Liver (tissue), 9 donors: ENCODE data around the gene SLC4A5. TPM values are rescaled to one million over a fixed set of nuclear protein-coding genes. Genes with fewer than 3 reads are reported as not detected.

Experiments
- DNase-seq: peaks from one replicate; pipeline ENCODE4 v3.0.0-alpha.2; 2017; ENCODE audit warnings: low spot score
- H3K27ac ChIP-seq, 2 donors: one replicate each; pipeline ENCODE4 v1.7.0; 2013; ENCODE audit warnings: inconsistent platforms in 2 of 2, low read length in 2 of 2, control low read depth in 1 of 2, low read depth in 1 of 2, mild to moderate bottlenecking in 1 of 2
- H3K27me3 ChIP-seq, 4 donors: one replicate each; pipeline versions ENCODE4 v1.6.1 to v1.7.0; 2013; ENCODE audit warnings: low read length in 3 of 4, inconsistent platforms in 1 of 4, mild to moderate bottlenecking in 1 of 4, moderate library complexity in 1 of 4; ENCODE audit not compliant: control insufficient read depth in 4 of 4, insufficient read depth in 4 of 4
- H3K36me3 ChIP-seq, 4 donors: one replicate each; pipeline versions ENCODE4 v1.6.1 to v1.7.0; 2013; ENCODE audit warnings: low read length in 3 of 4, mild to moderate bottlenecking in 3 of 4, low read depth in 1 of 4, moderate library complexity in 1 of 4; ENCODE audit not compliant: control insufficient read depth in 4 of 4, insufficient read depth in 3 of 4
- H3K4me1 ChIP-seq, 4 donors: one replicate each; pipeline versions ENCODE4 v1.6.1 to v1.7.0; 2013; ENCODE audit warnings: low read length in 3 of 4, mild to moderate bottlenecking in 3 of 4, moderate library complexity in 1 of 4; ENCODE audit not compliant: control insufficient read depth in 4 of 4, insufficient read depth in 4 of 4
- H3K4me3 ChIP-seq, 3 donors: one replicate each; pipeline versions ENCODE4 v1.6.1 to v1.7.0; 2013; ENCODE audit warnings: low read length in 3 of 3, control low read depth in 1 of 3, low read depth in 1 of 3, mild to moderate bottlenecking in 1 of 3
- H3K9ac ChIP-seq, 2 donors: one replicate each; pipeline ENCODE4 v1.7.0; 2013; ENCODE audit warnings: low read length in 2 of 2, mild to moderate bottlenecking in 2 of 2, moderate library complexity in 2 of 2, control low read depth in 1 of 2, low read depth in 1 of 2
- H3K9me3 ChIP-seq, 4 donors: one replicate each; pipeline versions ENCODE4 v1.6.1 to v1.7.0; 2013; ENCODE audit warnings: low read length in 3 of 4; ENCODE audit not compliant: control insufficient read depth in 4 of 4
- CTCF ChIP-seq: fragments of 150-350 bp; IDR thresholded peaks from 2 replicates; pipeline ENCODE4 v1.5.1; 2017; ENCODE audit warnings: improper control_type of control experiment, low read depth, low read length; ENCODE audit not compliant: missing input control
- EGR1 ChIP-seq, 2 donors: IDR thresholded peaks; 2 replicates each; pipeline ENCODE4 v1.6.1; 2016 to 2018; ENCODE audit warnings: antibody characterized with exemption in 2 of 2, low read depth in 2 of 2
- FOXA1 ChIP-seq: IDR thresholded peaks from 2 replicates; pipeline ENCODE4 v1.6.1; 2016; ENCODE audit warnings: antibody characterized with exemption
- FOXA2 ChIP-seq: IDR thresholded peaks from 2 replicates; pipeline ENCODE4 v1.6.1; 2016; ENCODE audit warnings: antibody characterized with exemption
- GABPA ChIP-seq, 2 donors: IDR thresholded peaks in 1 of 2; conservative IDR thresholded peaks in 1 of 2; 2 replicates each; pipeline ENCODE4 v1.6.1; 2016; ENCODE audit warnings: antibody characterized with exemption in 2 of 2, mild to moderate bottlenecking in 1 of 2, moderate library complexity in 1 of 2
- HNF4A ChIP-seq, 2 donors: conservative IDR thresholded peaks; 2 replicates each; pipeline ENCODE4 v1.6.1; 2016; ENCODE audit warnings: antibody characterized with exemption in 2 of 2, mild to moderate bottlenecking in 2 of 2
- HNF4G ChIP-seq: IDR thresholded peaks from 2 replicates; pipeline ENCODE4 v1.6.1; 2016; ENCODE audit warnings: antibody characterized with exemption
- JUND ChIP-seq, 2 donors: IDR thresholded peaks; 2 replicates each; pipeline ENCODE4 v1.6.1; 2016; ENCODE audit warnings: antibody characterized with exemption in 2 of 2
- NR2F2 ChIP-seq: IDR thresholded peaks from 2 replicates; pipeline ENCODE4 v1.6.1; 2016; ENCODE audit warnings: antibody characterized with exemption
- RAD21 ChIP-seq, 2 donors: IDR thresholded peaks; 2 replicates each; pipeline ENCODE4 v1.6.1; 2016; ENCODE audit warnings: antibody characterized with exemption in 2 of 2, mild to moderate bottlenecking in 2 of 2
- REST ChIP-seq: IDR thresholded peaks from 2 replicates; pipeline ENCODE4 v1.6.1; 2016; ENCODE audit warnings: antibody characterized with exemption, mild to moderate bottlenecking
- RXRA ChIP-seq, 2 donors: IDR thresholded peaks; 2 replicates each; pipeline ENCODE4 v1.6.1; 2017 to 2018; ENCODE audit warnings: antibody characterized with exemption in 2 of 2, mild to moderate bottlenecking in 1 of 2
- SP1 ChIP-seq: IDR thresholded peaks from 2 replicates; pipeline ENCODE4 v1.6.1; 2018; ENCODE audit warnings: antibody characterized with exemption, mild to moderate bottlenecking
- TAF1 ChIP-seq: conservative IDR thresholded peaks from 2 replicates; pipeline ENCODE4 v1.6.1; 2016; ENCODE audit warnings: antibody characterized with exemption, mild to moderate bottlenecking
- YY1 ChIP-seq: IDR thresholded peaks from 2 replicates; pipeline ENCODE4 v1.6.1; 2016; ENCODE audit warnings: antibody characterized with exemption, mild to moderate bottlenecking
- ZBTB33 ChIP-seq: IDR thresholded peaks from 2 replicates; pipeline ENCODE4 v1.6.1; 2016; ENCODE audit warnings: antibody characterized with exemption
- WGBS: extraction: QIAGEN DNeasy Blood & Tissue Kit; methylation state at CpG from one replicate; pipeline ENCODE4 v1.1.7; 2013; 5-methylcytosine and 5-hydroxymethylcytosine counted together
- polyA plus RNA-seq, 2 donors: library from polyadenylated mRNA; stranded (reverse) in 1 of 2; unstranded in 1 of 2; fragments of 200-250 nt in 1 of 2; fragments of >200 nt in 1 of 2; fragmentation: Nextera tagmentation in 1 of 2; extraction: Ambion mirVana in 1 of 2; gene quantifications; one replicate each; pipeline versions ENCODE4 v1.2.1 to v1.2.3, GENCODE V29; 2013 to 2015
- total RNA-seq, 2 donors: library from RNA; depleted of rRNA; stranded (reverse); fragments of >200 nt; gene quantifications; one replicate each; pipeline ENCODE4 v1.2.3, GENCODE V29; 2014
- TF ChIP-seq, protein P1 (sequence below): IDR thresholded peaks from 2 replicates; pipeline ENCODE4 v1.6.1; 2016; ENCODE audit warnings: antibody characterized with exemption
- TF ChIP-seq, protein P2 (sequence below): IDR thresholded peaks from 2 replicates; pipeline ENCODE4 v1.6.1; 2016; ENCODE audit warnings: antibody characterized with exemption
- donor health status: healthy.
- donor health status: healthy.
- donor health status: healthy.
- donor health status: healthy.
- donor health status: healthy.

The SLC4A5 gene
- total and polyA plus RNA-seq, 4 donors = 0.12 to 0.50 (median 0.29) TPM

DNA sequence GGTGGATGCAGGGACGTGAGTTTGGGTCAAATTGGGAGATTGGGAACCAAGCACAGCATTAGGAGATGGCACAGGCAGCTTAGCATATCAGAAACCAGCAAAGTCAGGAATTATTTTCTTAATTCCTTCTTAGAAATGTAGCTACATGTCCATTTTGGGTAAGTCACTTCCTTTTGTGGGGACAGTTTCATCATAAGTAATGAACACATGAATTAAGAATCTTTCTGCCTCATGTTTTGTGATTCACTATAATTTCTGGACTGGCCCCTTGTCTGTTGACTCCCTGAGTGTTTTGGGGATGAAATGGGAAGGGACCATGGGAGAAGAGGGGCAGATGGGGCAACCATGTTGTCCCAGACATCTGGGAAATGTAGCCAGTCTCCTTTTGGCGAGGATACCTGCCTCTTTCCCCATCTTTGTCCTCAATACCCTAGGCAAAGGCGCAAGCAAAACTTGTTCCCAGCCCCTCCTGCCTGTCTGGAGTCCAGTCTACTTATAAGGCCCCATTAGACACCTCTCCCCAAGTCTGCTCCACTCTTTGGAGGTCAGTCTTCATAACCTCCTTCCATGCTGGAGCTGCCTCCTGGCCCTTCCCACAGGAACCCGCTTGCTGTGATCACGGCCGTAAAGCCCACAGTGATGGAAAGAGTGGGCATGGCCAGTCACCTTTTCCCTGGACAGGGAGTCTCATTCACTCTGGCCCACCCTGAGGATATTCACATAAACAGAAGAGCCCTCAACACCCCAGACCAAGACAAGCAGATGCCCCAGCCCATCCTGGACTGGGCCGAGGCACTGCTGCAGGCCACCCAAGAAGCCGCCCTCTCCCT lies 119.1 kb downstream of the SLC4A5 start:
- no peak for TF ChIP-seq JUND (IDR thresholded peaks at IDR 0.05)
- TF ChIP-seq, protein P1, sequence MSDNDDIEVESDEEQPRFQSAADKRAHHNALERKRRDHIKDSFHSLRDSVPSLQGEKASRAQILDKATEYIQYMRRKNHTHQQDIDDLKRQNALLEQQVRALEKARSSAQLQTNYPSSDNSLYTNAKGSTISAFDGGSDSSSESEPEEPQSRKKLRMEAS = no peak
- TF ChIP-seq NR2F2 = no peak
- TF ChIP-seq FOXA2 = no peak
- TF ChIP-seq RAD21 (IDR thresholded peaks at IDR 0.05) = no peak
- no peak for TF ChIP-seq EGR1 (IDR thresholded peaks at IDR 0.05; ENCODE audit: low read depth in 2 of 2)
- no peak for TF ChIP-seq GABPA (IDR thresholded peaks at IDR 0.05 in 1 of 2, conservative IDR thresholded peaks at IDR 0.05 in 1 of 2)
- no peak for TF ChIP-seq YY1
- no peak for TF ChIP-seq REST
- no peak for TF ChIP-seq TAF1
- no peak for TF ChIP-seq HNF4A (conservative IDR thresholded peaks at IDR 0.05)
- no peak for TF ChIP-seq FOXA1
- TF ChIP-seq SP1 = no peak
- no peak for TF ChIP-seq HNF4G
- TF ChIP-seq CTCF = no peak
- TF ChIP-seq RXRA (IDR thresholded peaks at IDR 0.05) = no peak
- no peak for TF ChIP-seq ZBTB33
- TF ChIP-seq, protein P2, sequence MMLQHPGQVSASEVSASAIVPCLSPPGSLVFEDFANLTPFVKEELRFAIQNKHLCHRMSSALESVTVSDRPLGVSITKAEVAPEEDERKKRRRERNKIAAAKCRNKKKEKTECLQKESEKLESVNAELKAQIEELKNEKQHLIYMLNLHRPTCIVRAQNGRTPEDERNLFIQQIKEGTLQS = no peak
- H3K27ac ChIP-seq = no peak overlapping the region
- no peaks in the 10 kb centered on the region for H3K4me1 ChIP-seq
- no peaks in the 10 kb centered on the region for H3K9me3 ChIP-seq
- no peak for DNase-seq
- no peaks in the 10 kb centered on the region for H3K27me3 ChIP-seq
- no peaks in the 10 kb centered on the region for H3K36me3 ChIP-seq
- 94% methylated on average over 8 of the region's 8 CpGs for WGBS
- no peak overlapping the region for H3K9ac ChIP-seq
- no peak overlapping the region for H3K4me3 ChIP-seq
